HG02588 (cell line): Measurements from ENCODE around the gene LRP1B.

Experiments used
- ATAC-seq: cut with Tn5 transposase; IDR thresholded peaks from one replicate; pipeline ENCODE4 v1.9.1; 2021; ENCODE audit warnings: mild to moderate bottlenecking, moderate library complexity; ENCODE audit not compliant: unreplicated experiment

LRP1B gene

DNA sequence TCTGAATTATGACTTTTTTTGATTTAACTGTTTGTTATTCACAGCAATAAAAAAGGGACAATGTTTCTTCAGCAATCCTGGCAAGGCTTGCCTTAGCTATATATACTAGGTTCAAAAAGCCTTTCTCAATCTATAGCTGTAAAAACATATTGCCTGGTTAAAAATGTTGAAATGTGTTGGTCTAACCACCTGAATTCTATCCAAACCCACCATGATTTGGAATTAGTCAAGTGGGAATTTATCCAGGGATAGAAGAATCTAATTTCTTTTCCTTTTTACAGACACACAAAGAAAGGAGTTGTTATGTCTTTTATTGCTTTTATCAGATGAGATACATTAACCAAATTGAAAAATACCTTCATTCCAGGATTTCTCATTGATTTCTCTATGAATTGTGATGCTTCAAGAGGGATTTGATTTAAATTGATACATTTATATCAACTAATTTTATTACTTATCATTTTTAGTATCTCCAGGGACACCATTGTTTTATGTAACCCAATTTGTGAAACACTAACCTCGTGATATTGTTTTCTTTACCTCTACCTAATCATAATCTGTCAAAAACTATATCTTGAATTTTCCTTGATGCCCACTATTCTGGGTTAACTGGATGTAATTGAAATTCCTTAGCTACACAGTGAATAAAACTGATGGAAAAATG, 88.1 kb downstream of the LRP1B start:
- ATAC-seq: no peak

DNA sequence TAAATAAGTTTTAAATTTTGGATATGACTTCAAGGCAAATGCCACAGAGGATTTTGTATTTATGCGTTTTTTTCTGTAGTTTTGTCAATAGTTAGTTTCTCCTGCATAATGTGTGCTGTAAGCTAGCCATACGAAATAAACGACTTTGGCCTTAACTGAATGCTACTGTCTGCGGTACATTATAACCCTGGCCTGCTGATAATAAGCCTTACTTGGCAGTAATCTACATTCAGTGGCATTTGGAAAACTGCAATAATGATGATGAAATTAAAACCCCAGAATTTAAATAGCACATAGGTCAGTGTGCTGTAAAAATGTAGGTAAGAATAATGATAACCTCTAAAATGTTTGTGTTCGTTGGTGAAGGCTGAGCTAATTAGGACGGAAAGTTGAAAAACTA, 88.8 kb downstream of the LRP1B start:
- ATAC-seq: no peak

DNA sequence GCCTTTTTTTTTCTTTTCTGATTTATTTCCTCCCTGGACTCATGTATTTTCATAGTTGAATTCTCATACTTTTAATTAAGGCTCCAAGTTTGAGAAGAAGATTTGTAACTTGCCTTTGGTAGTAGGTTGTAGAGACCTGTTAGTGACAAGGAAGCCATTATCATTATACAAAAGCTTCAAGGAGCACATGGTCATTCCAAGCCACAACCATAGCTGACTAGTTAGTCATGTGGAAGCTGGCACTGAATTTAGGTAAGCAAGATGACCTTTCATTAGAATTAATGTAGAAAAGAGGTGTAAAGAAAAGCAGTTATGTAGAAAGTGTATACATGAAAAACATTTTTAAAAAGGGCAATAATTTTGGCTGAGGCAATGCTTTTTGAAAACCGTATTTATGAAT, 89.7 kb downstream of the LRP1B start:
- ATAC-seq: no peak

DNA sequence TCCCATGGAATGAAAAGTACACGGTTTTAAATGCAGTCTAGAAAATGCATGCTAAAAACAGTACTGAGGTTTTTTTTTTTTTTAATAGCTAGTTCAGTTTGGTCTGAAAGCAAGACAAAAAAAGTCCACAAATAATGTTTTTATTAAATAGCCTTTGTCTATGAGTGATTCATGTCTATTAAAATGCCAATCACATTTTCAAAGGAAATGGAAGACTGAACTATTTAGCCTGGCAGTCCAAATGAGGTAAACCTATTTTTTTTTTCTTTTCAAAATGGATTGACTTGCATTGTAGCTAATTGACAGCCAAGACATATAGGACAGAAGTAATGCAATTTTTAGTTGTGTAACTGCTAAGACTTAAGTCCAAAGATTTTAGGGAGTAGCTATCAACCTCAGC, 90.3 kb downstream of the LRP1B start:
- no peak for ATAC-seq

DNA sequence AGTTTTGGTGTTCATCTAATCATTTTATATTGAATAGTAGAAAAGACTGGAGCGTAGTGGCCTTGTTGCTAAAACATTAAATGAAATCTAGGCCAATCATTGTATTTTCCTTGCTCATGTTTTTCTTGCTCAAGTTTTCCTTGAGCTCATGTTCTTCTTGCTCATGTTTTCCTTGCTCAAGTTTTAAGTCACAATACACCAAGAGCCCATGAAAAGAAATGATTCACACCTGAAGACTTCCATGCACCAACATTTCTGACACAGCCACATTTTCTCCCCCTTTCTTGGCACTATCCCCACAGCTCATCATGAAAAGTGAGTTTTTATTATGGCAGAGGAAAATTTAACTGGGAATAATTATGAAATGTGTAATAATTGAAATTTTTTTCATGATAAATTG, 92.0 kb downstream of the LRP1B start:
- ATAC-seq: no peak

- no peak for ATAC-seq
These were observed 93.1 kb downstream of the LRP1B start for GRCh38 chr2:142037744-142038143.

DNA sequence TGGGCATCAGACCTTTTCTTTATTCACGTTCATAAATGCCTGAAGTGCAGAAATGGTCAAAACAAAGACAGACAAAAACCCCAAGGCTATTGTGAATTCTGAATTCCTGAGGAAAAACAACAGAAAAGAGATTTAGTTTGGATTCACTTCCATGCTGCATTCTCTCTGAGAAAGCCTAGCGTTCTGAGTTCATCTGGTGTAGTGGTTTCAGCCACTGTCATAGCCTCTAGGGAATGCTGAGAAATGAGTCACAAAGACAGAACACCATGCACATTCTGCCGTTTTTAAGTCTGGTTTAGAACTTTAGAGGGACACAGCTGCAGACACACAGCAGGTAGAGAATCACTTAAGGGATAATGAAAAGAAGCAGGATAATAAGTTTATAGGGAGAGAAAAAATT, 93.8 kb downstream of the LRP1B start:
- no peak for ATAC-seq

DNA sequence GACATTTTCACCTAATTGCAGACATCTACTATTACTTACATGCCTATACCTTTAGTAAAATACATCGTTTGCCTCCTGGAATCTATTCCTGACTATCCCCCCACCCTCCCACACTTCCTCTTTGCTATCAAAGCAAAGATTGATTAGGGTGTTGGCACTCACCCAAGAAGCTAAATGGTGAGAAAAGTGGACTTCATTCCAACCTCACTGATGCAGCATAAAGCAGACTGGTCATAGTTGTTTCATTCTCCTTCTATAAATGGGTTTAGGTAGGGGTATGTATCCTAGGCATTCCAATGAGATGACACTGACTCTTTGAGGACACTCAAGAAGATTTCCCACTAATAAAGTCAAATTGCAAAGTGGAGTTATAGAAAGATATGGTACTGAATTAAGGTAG, 97.4 kb downstream of the LRP1B start:
- ATAC-seq: no peak

DNA sequence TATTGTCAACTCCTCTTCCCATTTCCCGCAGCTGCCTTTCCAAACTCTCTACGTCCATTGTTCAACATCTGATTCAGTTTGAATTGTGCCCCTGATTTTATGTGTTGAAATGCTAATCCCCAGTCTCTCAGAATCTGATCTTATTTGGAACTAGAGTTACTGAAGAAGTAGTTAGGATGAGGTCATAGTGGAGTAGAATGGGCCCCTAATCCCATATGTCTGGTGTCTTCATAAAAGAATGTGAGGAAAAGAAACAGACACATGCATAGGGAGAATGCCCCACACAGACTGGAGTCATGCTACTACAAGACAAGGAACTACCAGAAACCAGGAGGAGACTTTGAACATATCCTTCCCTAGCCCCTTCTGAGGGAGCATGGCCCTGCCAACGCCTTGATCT, 99.2 kb downstream of the LRP1B start:
- no peak for ATAC-seq

DNA sequence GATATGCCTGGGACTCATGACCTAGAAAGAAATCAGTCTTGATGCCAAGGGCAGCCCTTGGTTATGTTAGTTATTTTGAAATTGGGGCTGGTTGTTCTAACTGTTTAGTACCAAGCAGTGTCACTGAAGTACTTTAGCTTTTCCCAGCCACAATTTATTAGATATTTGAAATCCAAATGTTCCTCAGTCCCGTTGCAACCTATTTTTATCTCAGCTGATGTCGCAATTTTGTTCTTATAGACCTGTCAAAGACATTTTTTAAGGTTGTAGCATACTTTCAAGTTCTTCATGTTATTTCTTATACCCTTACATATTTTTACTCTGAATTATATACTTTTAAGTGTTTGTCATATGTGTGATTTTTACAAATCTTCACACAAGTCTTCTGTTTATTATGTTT, 100.1 kb downstream of the LRP1B start:
- no peak for ATAC-seq

- ATAC-seq: no peak
These were observed 100.8 kb downstream of the LRP1B start for GRCh38 chr2:142029974-142030373.

DNA sequence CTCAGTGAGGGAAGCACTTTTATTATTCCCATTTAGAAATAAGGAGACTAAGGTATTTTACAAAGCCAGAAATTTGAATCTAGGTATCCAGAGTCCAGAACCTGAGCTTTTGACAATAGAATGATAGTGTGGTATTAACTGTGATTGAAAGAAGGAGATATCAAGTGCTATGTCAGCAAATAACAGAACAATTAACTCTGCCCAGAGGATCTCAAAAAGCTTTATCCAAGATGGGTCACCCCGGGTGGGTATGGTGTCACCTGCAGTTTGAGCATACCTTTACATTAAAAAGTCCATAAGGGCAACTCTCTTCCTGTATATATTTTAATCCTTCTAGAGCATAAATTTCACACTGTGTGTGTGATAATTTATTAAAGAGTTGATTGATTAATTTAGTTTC, 105.4 kb downstream of the LRP1B start:
- ATAC-seq: no peak

GRCh38 chr2:142020368-142020767, 110.4 kb downstream of the LRP1B start:
- no peak for ATAC-seq

GRCh38 chr2:142014536-142014935, 116.3 kb downstream of the LRP1B start:
- no peak for ATAC-seq

DNA sequence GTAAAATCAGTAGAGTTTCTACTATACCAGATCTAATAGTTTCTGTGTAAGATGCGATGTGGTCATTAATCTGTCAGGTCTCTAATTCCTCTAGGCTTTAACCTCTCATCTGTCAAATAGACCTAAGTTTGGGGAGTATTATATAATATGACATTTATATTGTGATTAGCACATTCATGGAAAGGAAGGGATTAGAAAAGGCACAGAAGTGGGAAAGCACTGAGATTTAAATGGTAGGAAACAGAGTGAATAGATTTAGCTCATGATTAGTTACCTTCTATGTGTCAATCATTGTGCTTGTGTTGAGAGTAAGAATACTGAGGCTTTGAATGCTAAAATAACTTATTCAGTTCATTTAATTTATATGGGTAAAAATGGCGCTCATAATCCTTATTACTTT, 118.0 kb downstream of the LRP1B start:
- no peak for ATAC-seq

DNA sequence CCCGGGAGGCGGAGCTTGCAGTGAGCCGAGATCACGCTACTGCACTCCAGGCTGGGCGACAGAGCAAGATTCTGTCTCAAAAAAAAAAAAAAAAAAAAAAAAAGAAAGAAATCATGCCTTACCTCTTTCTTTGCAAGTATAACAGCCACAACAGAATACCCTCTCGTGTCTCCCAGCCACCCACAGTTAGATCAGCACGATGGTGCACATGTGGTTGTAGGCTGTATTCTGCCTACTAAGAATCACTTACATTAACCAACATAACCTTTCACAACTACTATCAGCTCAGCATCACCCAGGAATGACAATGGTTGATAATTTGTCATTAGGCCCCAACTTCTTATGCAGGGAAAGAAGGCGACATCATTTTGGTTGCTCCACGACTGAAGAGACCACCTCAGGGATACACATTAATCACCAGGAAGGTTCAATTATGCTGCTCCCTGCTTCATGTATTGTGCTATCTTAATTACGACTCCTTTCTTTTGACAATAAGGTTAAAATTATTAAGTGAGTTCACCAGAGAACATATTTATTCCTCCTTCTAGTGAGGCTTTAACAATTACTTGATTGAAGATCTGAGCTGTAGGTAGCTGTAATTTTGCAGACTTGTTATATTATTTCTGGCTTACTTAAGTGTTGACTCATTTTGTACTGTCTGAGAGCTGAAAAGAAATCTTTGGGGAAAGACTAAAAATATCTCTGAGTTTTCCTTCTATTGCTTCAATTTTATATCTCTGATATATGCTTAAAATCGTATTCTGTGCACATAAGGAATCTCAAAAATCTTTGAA, 120.1 kb downstream of the LRP1B start:
- ATAC-seq: no peak

DNA sequence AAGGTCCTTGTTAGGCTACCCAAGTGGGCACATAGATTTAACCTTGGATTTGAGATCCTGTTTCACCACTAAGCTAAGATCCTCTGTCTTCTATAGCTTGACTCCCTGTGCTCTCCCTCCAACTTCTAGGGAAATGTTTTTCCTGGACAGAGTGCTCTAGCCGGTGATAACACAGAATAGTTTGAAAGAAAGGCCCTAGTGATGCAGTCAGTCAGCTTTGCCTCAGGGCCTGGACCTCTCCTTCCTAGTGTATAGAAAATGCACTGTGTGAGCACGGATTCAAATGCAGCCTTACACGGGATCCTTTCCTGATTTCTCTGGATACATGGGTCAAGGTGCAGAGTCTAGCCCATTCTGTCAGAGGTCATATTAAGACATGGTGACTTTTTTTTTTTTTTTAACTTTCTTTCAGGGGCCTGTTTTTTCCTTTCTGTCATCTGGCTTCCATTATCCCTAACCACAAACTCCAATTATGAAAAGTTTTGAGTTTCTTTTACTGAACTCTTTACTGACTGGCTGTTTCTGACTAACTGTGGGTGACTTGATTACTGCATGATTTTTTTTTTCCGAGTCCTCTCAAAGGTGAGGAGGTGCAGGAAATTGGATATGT, 122.6 kb downstream of the LRP1B start:
- ATAC-seq: no peak

- ATAC-seq: no peak
These were observed 136.8 kb downstream of the LRP1B start for GRCh38 chr2:141994066-141994465.

DNA sequence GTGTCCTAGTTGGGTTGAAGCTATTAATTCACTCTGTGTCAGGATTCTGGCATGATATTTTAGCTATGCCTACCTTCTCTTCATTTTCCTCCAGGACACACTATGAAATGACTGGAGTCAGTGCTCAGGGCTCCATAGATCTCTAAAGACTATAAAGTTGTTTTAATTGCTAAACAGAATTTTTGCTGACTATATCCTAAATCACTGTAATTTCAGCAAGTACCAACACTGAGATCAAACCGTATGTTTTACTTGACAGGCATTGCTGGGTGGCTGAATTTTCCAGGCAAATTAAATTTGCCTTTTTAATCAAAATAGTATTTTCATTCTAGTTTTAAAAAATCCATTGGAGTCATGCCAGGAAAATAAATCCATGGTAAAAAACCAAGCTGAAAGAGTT, 138.1 kb downstream of the LRP1B start:
- ATAC-seq: no peak

DNA sequence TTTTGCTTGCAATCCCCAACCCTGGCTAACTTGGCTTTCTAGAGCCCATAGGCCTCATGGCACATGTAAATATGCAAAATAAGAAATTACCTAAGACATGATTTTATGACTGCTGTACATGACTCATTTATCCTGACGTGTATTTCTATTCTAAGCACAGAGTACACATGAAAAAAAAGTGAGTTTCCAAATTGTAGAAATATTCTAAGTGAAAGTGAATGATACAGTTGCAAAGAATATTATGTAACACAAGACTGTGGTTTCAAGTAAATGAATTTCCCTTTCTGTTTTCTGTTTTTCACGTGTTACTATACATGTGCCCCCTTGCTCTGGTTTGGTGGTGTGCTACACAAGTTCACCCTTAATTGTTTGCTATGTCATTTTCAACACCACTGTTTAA, 162.4 kb downstream of the LRP1B start:
- ATAC-seq: no peak

DNA sequence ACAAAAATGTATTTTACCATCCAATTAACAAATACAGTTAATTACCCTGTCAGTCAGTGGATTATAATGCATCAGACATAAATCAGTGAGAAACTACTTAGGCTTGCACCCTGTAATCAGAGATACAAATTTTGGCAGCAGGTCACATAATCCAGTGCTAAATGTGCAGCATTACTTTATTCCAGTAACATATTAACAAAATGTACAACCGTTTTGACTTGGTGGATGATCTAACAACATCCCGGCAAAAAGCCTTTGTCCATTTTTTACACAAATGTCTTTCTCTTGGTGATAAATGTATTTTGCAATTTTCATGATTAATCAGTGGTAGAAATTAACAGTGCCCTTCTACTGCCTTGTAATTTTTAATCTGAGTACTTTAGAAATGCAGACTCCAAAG, 162.8 kb downstream of the LRP1B start:
- no peak for ATAC-seq

DNA sequence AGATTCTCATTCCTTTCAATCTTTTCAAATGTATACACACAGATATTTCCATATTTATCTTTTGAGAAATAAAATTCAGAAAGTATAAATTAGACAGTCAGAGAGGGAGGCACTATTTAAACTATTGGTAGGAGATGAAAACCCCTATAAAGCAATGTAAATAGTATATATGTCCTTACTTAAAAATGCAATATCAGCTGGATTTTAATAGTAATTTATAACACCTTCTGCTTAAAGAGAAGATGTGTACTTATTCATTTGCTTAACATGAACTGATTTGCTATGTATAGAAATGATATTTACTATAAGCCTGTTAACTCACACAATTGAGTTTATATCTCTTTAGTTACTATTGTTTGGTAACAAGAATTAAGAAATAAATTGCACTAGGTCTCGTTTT, 163.3 kb downstream of the LRP1B start:
- ATAC-seq: no peak
